Measurements from ENCODE around the gene ZNF648. TPM values are rescaled to one million over a fixed set of nuclear protein-coding genes. Genes with fewer than 3 reads are reported as not detected.

ZNF648 gene
- polyA plus RNA-seq, 1 experiment, result not detected

DNA sequence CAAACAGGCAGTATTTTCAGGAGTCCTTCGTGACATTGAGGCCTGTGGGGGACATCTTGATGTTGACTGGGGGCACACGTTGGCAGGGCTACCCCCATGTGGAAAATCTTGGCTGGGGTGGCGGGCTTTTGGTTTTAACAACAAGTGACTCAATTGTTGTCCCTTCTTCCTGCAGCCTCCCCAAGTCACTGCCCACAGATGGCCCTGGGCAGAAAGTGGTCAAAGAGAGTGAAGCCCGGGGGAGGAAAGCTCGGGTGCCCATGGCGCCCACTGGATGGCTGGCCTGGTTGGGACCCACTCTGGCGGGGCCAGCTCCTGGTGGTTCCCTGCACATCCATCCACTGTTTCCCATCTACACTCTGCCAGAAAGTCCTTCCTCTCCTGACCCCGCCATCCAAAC, 24.6 kb upstream of the ZNF648 start:
- ChIA-PET POLR2A (no interaction called here), CTCF (interaction anchor here (1.3 to 2.9 kb wide), 3 partner anchors 57 to 315 kb away, joined by 3 to 31 read pairs (median 5); no protein-coding TSS in a partner anchor)
- Histone ChIP-seq H3K4me3 (ENCODE audit: low read depth, low read length) (no peak overlapping the region), H3K27ac (ENCODE audit: low read depth, low read length) (no peak overlapping the region), H3K27me3 (ENCODE audit: control insufficient read depth, insufficient read depth, low read length) (no peaks in the 10 kb centered on the region), H3K9me3 (ENCODE audit: control insufficient read depth, insufficient read depth, low read length) (no peaks in the 10 kb centered on the region)
- DNase-seq (ENCODE audit: low read depth, low spot score), result no peak
- TF ChIP-seq, protein P1, sequence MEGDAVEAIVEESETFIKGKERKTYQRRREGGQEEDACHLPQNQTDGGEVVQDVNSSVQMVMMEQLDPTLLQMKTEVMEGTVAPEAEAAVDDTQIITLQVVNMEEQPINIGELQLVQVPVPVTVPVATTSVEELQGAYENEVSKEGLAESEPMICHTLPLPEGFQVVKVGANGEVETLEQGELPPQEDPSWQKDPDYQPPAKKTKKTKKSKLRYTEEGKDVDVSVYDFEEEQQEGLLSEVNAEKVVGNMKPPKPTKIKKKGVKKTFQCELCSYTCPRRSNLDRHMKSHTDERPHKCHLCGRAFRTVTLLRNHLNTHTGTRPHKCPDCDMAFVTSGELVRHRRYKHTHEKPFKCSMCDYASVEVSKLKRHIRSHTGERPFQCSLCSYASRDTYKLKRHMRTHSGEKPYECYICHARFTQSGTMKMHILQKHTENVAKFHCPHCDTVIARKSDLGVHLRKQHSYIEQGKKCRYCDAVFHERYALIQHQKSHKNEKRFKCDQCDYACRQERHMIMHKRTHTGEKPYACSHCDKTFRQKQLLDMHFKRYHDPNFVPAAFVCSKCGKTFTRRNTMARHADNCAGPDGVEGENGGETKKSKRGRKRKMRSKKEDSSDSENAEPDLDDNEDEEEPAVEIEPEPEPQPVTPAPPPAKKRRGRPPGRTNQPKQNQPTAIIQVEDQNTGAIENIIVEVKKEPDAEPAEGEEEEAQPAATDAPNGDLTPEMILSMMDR (IDR thresholded peaks at IDR 0.05; ENCODE audit: low read depth, low read length), result no peak

DNA sequence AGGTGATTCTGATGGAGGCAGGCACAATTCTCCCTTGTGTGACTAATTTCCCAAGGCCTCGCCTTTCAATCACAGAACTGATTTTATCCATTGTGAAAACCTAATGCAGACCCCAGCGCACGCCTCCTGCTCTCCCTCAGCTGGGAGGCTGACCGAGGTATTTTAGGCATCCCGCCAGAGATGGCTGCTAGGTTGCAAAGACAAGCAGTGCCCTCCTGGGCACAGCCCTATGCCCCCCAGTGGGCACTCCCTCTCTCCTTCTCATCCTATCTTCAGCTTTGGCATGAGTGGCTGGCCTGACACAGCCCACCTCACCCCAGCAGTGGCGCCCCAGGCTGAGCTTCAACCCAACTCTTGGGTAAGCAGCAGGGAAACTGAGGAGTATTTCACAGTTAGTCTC, 24.2 kb upstream of the ZNF648 start:
- Histone ChIP-seq H3K9me3 (ENCODE audit: control insufficient read depth, insufficient read depth, low read length) (no peaks in the 10 kb centered on the region), H3K4me3 (ENCODE audit: low read depth, low read length) (no peak overlapping the region), H3K27ac (ENCODE audit: low read depth, low read length) (no peak overlapping the region), H3K27me3 (ENCODE audit: control insufficient read depth, insufficient read depth, low read length) (no peaks in the 10 kb centered on the region)
- POLR2A ChIA-PET, result no interaction called here
- TF ChIP-seq, protein P1 (IDR thresholded peaks at IDR 0.05; ENCODE audit: low read depth, low read length), result no peak
- no peak for DNase-seq (ENCODE audit: low read depth, low spot score)
- CTCF ChIA-PET, result interaction anchor here (1.3 to 2.9 kb wide), 3 partner anchors 57 to 315 kb away, joined by 3 to 31 read pairs (median 5); no protein-coding TSS in a partner anchor

- H3K27ac ChIP-seq (ENCODE audit: low read depth, low read length), result no peak overlapping the region
- TF ChIP-seq, protein P1 (IDR thresholded peaks at IDR 0.05; ENCODE audit: low read depth, low read length), result peak; percentile 63
- POLR2A ChIA-PET, result no interaction called here
- no peaks in the 10 kb centered on the region for H3K9me3 ChIP-seq (ENCODE audit: control insufficient read depth, insufficient read depth, low read length)
- DNase-seq (ENCODE audit: low read depth, low spot score), result no peak
- no peak overlapping the region for H3K4me3 ChIP-seq (ENCODE audit: low read depth, low read length)
- no peaks in the 10 kb centered on the region for H3K27me3 ChIP-seq (ENCODE audit: control insufficient read depth, insufficient read depth, low read length)
- CTCF ChIA-PET, result interaction anchor here (0.6 to 2.9 kb wide), 7 partner anchors 13 to 698 kb away, joined by 3 to 31 read pairs (median 4); no protein-coding TSS in a partner anchor
These were observed 23.2 kb upstream of the ZNF648 start for GRCh38 chr1:182084487-182085316.

- Histone ChIP-seq H3K27me3 (ENCODE audit: control insufficient read depth, insufficient read depth, low read length) (no peaks in the 10 kb centered on the region), H3K4me3 (ENCODE audit: low read depth, low read length) (no peak overlapping the region), H3K27ac (ENCODE audit: low read depth, low read length) (no peak overlapping the region), H3K9me3 (ENCODE audit: control insufficient read depth, insufficient read depth, low read length) (no peaks in the 10 kb centered on the region)
- TF ChIP-seq, protein P1 (IDR thresholded peaks at IDR 0.05; ENCODE audit: low read depth, low read length), result no peak
- DNase-seq (ENCODE audit: low read depth, low spot score), result no peak
- ChIA-PET CTCF (interaction anchor here (0.6 to 2.9 kb wide), 6 partner anchors 13 to 699 kb away, joined by 3 to 31 read pairs (median 4); partner anchors contain the start of gene RNASEL), POLR2A (no interaction called here)
These were observed 22.5 kb upstream of the ZNF648 start for GRCh38 chr1:182083851-182084486.
